Left lung (tissue), 10 donors: Measurements from ENCODE around the gene ZNF330. TPM values are rescaled to one million over a fixed set of nuclear protein-coding genes. Genes with fewer than 3 reads are reported as not detected.
A peak's percentile ranks its signal among the peaks of the same experiment; 100 is the strongest.

Source experiments
- ATAC-seq: fragments of 200-7000 bp; cut with Tn5 transposase; one replicate; pipeline ENCODE4 v1.9.1; 2020; ENCODE audit warnings: moderate library complexity
- DNase-seq, 4 donors: peaks; one replicate each; pipeline ENCODE4 v3.0.0-alpha.2; 2013 to 2020
- H3K27ac ChIP-seq, 2 donors: fragments of 200-600 bp; sonication (generic) in 1 of 2; one replicate each; pipeline versions ENCODE4 v1.5.0 to v1.8.0; 2020 to 2021
- H3K27me3 ChIP-seq, 2 donors: fragments of 200-600 bp; sonication (generic) in 1 of 2; one replicate each; pipeline versions ENCODE4 v1.5.0 to v1.8.0; 2020 to 2021
- H3K36me3 ChIP-seq, 2 donors: fragments of 200-600 bp; sonication (generic) in 1 of 2; one replicate each; pipeline versions ENCODE4 v1.5.0 to v1.8.0; 2020 to 2021
- H3K4me1 ChIP-seq, 2 donors: fragments of 200-600 bp; one replicate each; pipeline ENCODE4 v1.8.0; 2021
- H3K4me3 ChIP-seq, 2 donors: fragments of 200-600 bp; sonication (generic) in 1 of 2; one replicate each; pipeline versions ENCODE4 v1.5.0 to v1.8.0; 2020 to 2021; ENCODE audit warnings: mild to moderate bottlenecking in 1 of 2
- H3K9me3 ChIP-seq, 2 donors: fragments of 200-600 bp; sonication (generic) in 1 of 2; one replicate each; pipeline versions ENCODE4 v1.5.0 to v1.8.0; 2020 to 2021
- CTCF ChIP-seq, 2 donors: fragments of 200-600 bp; sonication (generic) in 1 of 2; IDR thresholded peaks; one replicate each; pipeline versions ENCODE4 v1.5.0 to v1.8.0; 2021; ENCODE audit warnings: antibody characterized with exemption in 2 of 2
- intact Hi-C, 2 donors: fragments of 100-400 bp; cut with DNase I; formaldehyde crosslinking; loops; one replicate each; pipeline versions ENCODE4 v1.11.2 to v1.14.2; 2022
- polyA plus RNA-seq, 6 donors: library from polyadenylated mRNA; unstranded; fragments of 120-200 nt; gene quantifications; one replicate each; pipeline ENCODE4 v1.2.1, GENCODE V29; 2013; ENCODE audit not compliant: insufficient read length in 6 of 6
- total RNA-seq, 2 donors: library from RNA; stranded (reverse); fragmentation: NEBNext Ultra II Directional; extraction: Animal tissue kit (Norgen Biotek cat#: 25700); gene quantifications; one replicate each; pipeline ENCODE4 v1.2.1, GENCODE V29; 2021
- donor health status: DM: no; HTN: yes; CAD: no.
- donor health status: DM: no; HTN: no; CAD: no.

ZNF330 gene
- total and polyA plus RNA-seq, 8 donors = 39.3 to 57.1 (median 51.5) TPM

GRCh38 chr4:141241986-141242385 lies 21.3 kb downstream of the ZNF330 start:
- intact Hi-C loops = no loop called here
- H3K27me3 ChIP-seq = no peaks in the 10 kb centered on the region
- no peak for DNase-seq
- no peaks in the 10 kb centered on the region for H3K9me3 ChIP-seq
- ATAC-seq = no peak
- no peaks in the 10 kb centered on the region for H3K4me1 ChIP-seq
- no peak overlapping the region for H3K27ac ChIP-seq
- H3K4me3 ChIP-seq = no peak overlapping the region
- no peaks in the 10 kb centered on the region for H3K36me3 ChIP-seq
- no peak for TF ChIP-seq CTCF (IDR thresholded peaks at IDR 0.05)

- Histone ChIP-seq H3K27ac (no peak overlapping the region), H3K4me3 (no peak overlapping the region), H3K27me3 (no peaks in the 10 kb centered on the region), H3K36me3 (no peaks in the 10 kb centered on the region), H3K4me1 (no peaks in the 10 kb centered on the region), H3K9me3 (no peaks in the 10 kb centered on the region)
- intact Hi-C loops = no loop called here
- DNase-seq = no peak
- ATAC-seq = no peak
- TF ChIP-seq CTCF (IDR thresholded peaks at IDR 0.05) = no peak
Observed at GRCh38 chr4:141244419-141244818, 23.7 kb downstream of the ZNF330 start.

- no peak overlapping the region for H3K27ac ChIP-seq
- no peak for TF ChIP-seq CTCF (IDR thresholded peaks at IDR 0.05)
- ATAC-seq = peak; percentile 40
Observed at GRCh38 chr4:141246243-141246642, 25.5 kb downstream of the ZNF330 start.

GRCh38 chr4:141246683-141247429 lies 26.2 kb downstream of the ZNF330 start:
- intact Hi-C loops = no loop called here
- Histone ChIP-seq H3K36me3 (no peaks in the 10 kb centered on the region), H3K9me3 (peaks cover 0 to 3% of the 10 kb centered on the region in 2 donors), H3K4me1 (no peaks in the 10 kb centered on the region), H3K27ac (no peak overlapping the region), H3K4me3 (no peak overlapping the region), H3K27me3 (no peaks in the 10 kb centered on the region)
- TF ChIP-seq CTCF (IDR thresholded peaks at IDR 0.05) = no peak
- ATAC-seq (no peak), DNase-seq (no peak)

More at GRCh38 chr4:141246243-141246642, 25.5 kb downstream of the ZNF330 start:
- intact Hi-C loops = no loop called here
- H3K9me3 ChIP-seq = no peaks in the 10 kb centered on the region
- no peaks in the 10 kb centered on the region for H3K4me1 ChIP-seq
- no peaks in the 10 kb centered on the region for H3K36me3 ChIP-seq
- H3K4me3 ChIP-seq = no peak overlapping the region
- DNase-seq = no peak
- H3K27me3 ChIP-seq = no peaks in the 10 kb centered on the region

GRCh38 chr4:141247430-141247780 lies 26.7 kb downstream of the ZNF330 start:
- DNase-seq (no peak), ATAC-seq (no peak)
- Histone ChIP-seq H3K9me3 (peaks cover 0 to 5% of the 10 kb centered on the region in 2 donors), H3K27ac (no peak overlapping the region), H3K36me3 (no peaks in the 10 kb centered on the region), H3K27me3 (no peaks in the 10 kb centered on the region), H3K4me3 (no peak overlapping the region), H3K4me1 (no peaks in the 10 kb centered on the region)
- intact Hi-C loops = no loop called here
- no peak for TF ChIP-seq CTCF (IDR thresholded peaks at IDR 0.05)
